GM12864 (cell line): ENCODE measurements around the gene DTD1.

Experiments
- DNase-seq: peaks from one replicate; pipeline ENCODE4 v3.0.0-alpha.2; 2011; ENCODE audit warnings: low read depth
- H3K4me3 ChIP-seq: 2 replicates; pipeline ENCODE4 v1.5.1; 2011; ENCODE audit warnings: mild to moderate bottlenecking, low read depth, low read length, control low read depth
- CTCF ChIP-seq: IDR thresholded peaks from 2 replicates; pipeline ENCODE4 v1.5.1; 2011; ENCODE audit warnings: low read depth, mild to moderate bottlenecking, moderate library complexity, low read length, control low read depth, inconsistent platforms; ENCODE audit errors: missing control alignments

Gene DTD1

GRCh38 chr20:18566892-18567738 is 20.7 kb upstream of the DTD1 start, which contains the start of gene SMIM26:
SMIM26 (plus strand) TSS chr20:18567432; CDS start chr20:18567479, 47 bp downstream.
- TF ChIP-seq CTCF = no peak
- peak; percentile 90 for DNase-seq
- H3K4me3 ChIP-seq = peak within 1 kb of the TSS; percentile 65

- no peak for DNase-seq
- no peak for TF ChIP-seq CTCF
- peak overlapping the region; percentile 65 for H3K4me3 ChIP-seq
Measured at GRCh38 chr20:18567739-18568091, 20.1 kb upstream of the DTD1 start.

GRCh38 chr20:18571009-18571408 is 16.8 kb upstream of the DTD1 start:
- TF ChIP-seq CTCF = no peak
- no peak for DNase-seq

GRCh38 chr20:18571578-18571977 is 16.3 kb upstream of the DTD1 start:
- DNase-seq = no peak

More at GRCh38 chr20:18571009-18571408, 16.8 kb upstream of the DTD1 start:
- H3K4me3 ChIP-seq = no peak overlapping the region

GRCh38 chr20:18577942-18578341 is 9.9 kb upstream of the DTD1 start:
- no peak for DNase-seq
- no peak for TF ChIP-seq CTCF
- H3K4me3 ChIP-seq = no peak overlapping the region

More at GRCh38 chr20:18571578-18571977, 16.3 kb upstream of the DTD1 start:
- no peak overlapping the region for H3K4me3 ChIP-seq
- no peak for TF ChIP-seq CTCF

- H3K4me3 ChIP-seq = no peak overlapping the region
- no peak for DNase-seq
- no peak for TF ChIP-seq CTCF
Measured at GRCh38 chr20:18578581-18578980, 9.3 kb upstream of the DTD1 start.

GRCh38 chr20:18580012-18580411 is 7.8 kb upstream of the DTD1 start:
- no peak overlapping the region for H3K4me3 ChIP-seq
- DNase-seq = no peak
- TF ChIP-seq CTCF = no peak
